SU-DHL-6 (cell line): ENCODE results near the gene PAQR6.

Source experiments
- EZH2phosphoT487 ChIP-seq: fragments of 200-600 bp; sonication (generic), shearing (Covaris generic); conservative IDR thresholded peaks from 2 replicates; pipeline ENCODE4 v1.6.1; 2018; ENCODE audit warnings: mild to moderate bottlenecking, antibody characterized with exemption, low read length, moderate library complexity, mixed read lengths
- TF ChIP-seq, protein P1 (sequence below): fragments of 200-600 bp; sonication (generic); IDR thresholded peaks from one replicate; pipeline ENCODE4 v1.5.1; 2017; ENCODE audit warnings: antibody characterized with exemption, mild to moderate bottlenecking, low read length, moderate library complexity; ENCODE audit not compliant: insufficient read depth, poor library complexity, severe bottlenecking

DNA sequence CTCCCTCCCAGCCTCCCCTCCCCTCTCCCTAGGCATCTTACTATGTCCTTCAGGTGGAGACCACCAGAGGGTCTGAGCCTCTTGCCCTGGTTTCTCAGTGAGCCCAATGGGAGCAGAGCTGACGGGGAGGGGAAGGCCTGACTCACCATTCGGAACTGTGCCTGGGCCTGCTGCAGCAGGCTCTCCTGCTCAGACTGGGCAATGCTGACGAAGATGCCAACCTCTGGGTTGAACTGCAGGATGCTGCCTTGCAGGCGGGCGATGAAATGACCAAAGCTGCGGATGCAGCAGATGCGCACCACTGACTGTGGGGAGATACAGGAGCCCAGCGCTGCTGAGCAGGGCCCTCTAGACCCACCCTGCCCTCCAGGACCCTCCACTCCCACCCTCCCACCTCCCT lies 11.0 kb upstream of the PAQR6 start:
- TF ChIP-seq, protein P1, sequence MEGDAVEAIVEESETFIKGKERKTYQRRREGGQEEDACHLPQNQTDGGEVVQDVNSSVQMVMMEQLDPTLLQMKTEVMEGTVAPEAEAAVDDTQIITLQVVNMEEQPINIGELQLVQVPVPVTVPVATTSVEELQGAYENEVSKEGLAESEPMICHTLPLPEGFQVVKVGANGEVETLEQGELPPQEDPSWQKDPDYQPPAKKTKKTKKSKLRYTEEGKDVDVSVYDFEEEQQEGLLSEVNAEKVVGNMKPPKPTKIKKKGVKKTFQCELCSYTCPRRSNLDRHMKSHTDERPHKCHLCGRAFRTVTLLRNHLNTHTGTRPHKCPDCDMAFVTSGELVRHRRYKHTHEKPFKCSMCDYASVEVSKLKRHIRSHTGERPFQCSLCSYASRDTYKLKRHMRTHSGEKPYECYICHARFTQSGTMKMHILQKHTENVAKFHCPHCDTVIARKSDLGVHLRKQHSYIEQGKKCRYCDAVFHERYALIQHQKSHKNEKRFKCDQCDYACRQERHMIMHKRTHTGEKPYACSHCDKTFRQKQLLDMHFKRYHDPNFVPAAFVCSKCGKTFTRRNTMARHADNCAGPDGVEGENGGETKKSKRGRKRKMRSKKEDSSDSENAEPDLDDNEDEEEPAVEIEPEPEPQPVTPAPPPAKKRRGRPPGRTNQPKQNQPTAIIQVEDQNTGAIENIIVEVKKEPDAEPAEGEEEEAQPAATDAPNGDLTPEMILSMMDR: no peak
- no peak for TF ChIP-seq EZH2phosphoT487
